ENCODE measurements around the gene LTBP2.

Gene LTBP2

GRCh38 chr14:74653386-74654138 lies 41.5 kb upstream of the LTBP2 start:
- peaks cover 0 to 21% of the 10 kb centered on the region in 2 experiments; a peak in 2 of 3 replicates for H3K36me3 ChIP-seq (ENCODE audit: control insufficient read depth in 2 of 2, insufficient read depth in 1 of 2, low read length in 2 of 2)
- no peak for TF ChIP-seq SALL2 (tag by site-specific recombination; IDR thresholded peaks at IDR 0.05; ENCODE audit: borderline replicate concordance)
- no peak for TF ChIP-seq ZNF48 (tag by site-specific recombination; IDR thresholded peaks at IDR 0.05)
- no peak for TF ChIP-seq OVOL3 (tag by site-specific recombination; IDR thresholded peaks at IDR 0.05)
- no peak for TF ChIP-seq ZSCAN30 (tag by site-specific recombination; IDR thresholded peaks at IDR 0.05)
- TF ChIP-seq REPIN1 (tag by site-specific recombination; IDR thresholded peaks at IDR 0.05; ENCODE audit: low read depth) = no peak
- TF ChIP-seq ZNF311 (tag by site-specific recombination; IDR thresholded peaks at IDR 0.05; ENCODE audit: borderline replicate concordance) = no peak
- peaks cover under 1% of the 10 kb centered on the region; the same call in 1 of the 2 replicates for H3K4me1 ChIP-seq (ENCODE audit: control insufficient read depth, insufficient read depth, low read length)
- H3K27ac ChIP-seq (ENCODE audit: extremely low read depth, low read depth, low read length) = no peak overlapping the region
- POLR2A ChIA-PET = no interaction called here
- no peak overlapping the region for H3K4me3 ChIP-seq (ENCODE audit: low read depth, low read length)
- H3K9me3 ChIP-seq (ENCODE audit: control insufficient read depth, insufficient read depth, low read depth, low read length) = no peaks in the 10 kb centered on the region
- CTCF ChIA-PET = interaction anchor here (1.1 kb wide), 1 partner anchor 14 kb away, joined by 6 read pairs; no protein-coding TSS in a partner anchor

GRCh38 chr14:74652541-74652940 lies 40.5 kb upstream of the LTBP2 start:
- H3K9me3 ChIP-seq (ENCODE audit: control insufficient read depth, insufficient read depth, low read depth, low read length) = no peaks in the 10 kb centered on the region
- ChIA-PET CTCF (interaction anchor here (0.9 kb wide), 1 partner anchor 44 kb away, joined by 3 read pairs; no protein-coding TSS in a partner anchor), POLR2A (no interaction called here)
- no peak overlapping the region for H3K4me3 ChIP-seq (ENCODE audit: low read depth, low read length)
- TF ChIP-seq ZIC2 (tag by site-specific recombination; IDR thresholded peaks at IDR 0.05) (0 out of 2 replicates have a peak, but pooled peaks have one; percentile 23), ZNF112 (tag by site-specific recombination; IDR thresholded peaks at IDR 0.05) (no peak), ZNF449 (tag by site-specific recombination; IDR thresholded peaks at IDR 0.05) (no peak)
- peaks cover 10% of the 10 kb centered on the region for H3K4me1 ChIP-seq (ENCODE audit: control insufficient read depth, insufficient read depth, low read length)
- peak overlapping the region; percentile 13; the same call in 1 of the 2 replicates for H3K27ac ChIP-seq (ENCODE audit: extremely low read depth, low read depth, low read length)
- peaks cover 0 to 13% of the 10 kb centered on the region in 2 experiments; a peak in 2 of 3 replicates for H3K36me3 ChIP-seq (ENCODE audit: control insufficient read depth in 2 of 2, insufficient read depth in 1 of 2, low read length in 2 of 2)

- H3K36me3 ChIP-seq (ENCODE audit: control insufficient read depth in 2 of 2, insufficient read depth in 1 of 2, low read length in 2 of 2) = peaks cover 0 to 4% of the 10 kb centered on the region in 2 experiments; a peak in 1 of 3 replicates
- ChIA-PET POLR2A (no interaction called here), CTCF (interaction anchor here (1.1 to 1.2 kb wide), 2 partner anchors 28 to 42 kb away, joined by 3 to 4 read pairs; no protein-coding TSS in a partner anchor)
- H3K4me1 ChIP-seq (ENCODE audit: control insufficient read depth, insufficient read depth, low read length) = peaks cover 12% of the 10 kb centered on the region
- TF ChIP-seq ZNF398 (tag by site-specific recombination; IDR thresholded peaks at IDR 0.05) (no peak), ZNF121 (tag by site-specific recombination; IDR thresholded peaks at IDR 0.05) (peak; percentile 60), ZBTB20 (tag by site-specific recombination; IDR thresholded peaks at IDR 0.05) (no peak), ZNF664 (tag by site-specific recombination; IDR thresholded peaks at IDR 0.05) (no peak)
- H3K27ac ChIP-seq (ENCODE audit: extremely low read depth, low read depth, low read length) = no peak overlapping the region
- no peaks in the 10 kb centered on the region for H3K9me3 ChIP-seq (ENCODE audit: control insufficient read depth, insufficient read depth, low read depth, low read length)
- no peak overlapping the region for H3K4me3 ChIP-seq (ENCODE audit: low read depth, low read length)
Measured at GRCh38 chr14:74650927-74651686, 39.1 kb upstream of the LTBP2 start.
